ENCODE data around the gene TEX9.

GRCh38 chr15:56344336-56344735 lies 20.9 kb upstream of the TEX9 start:
- no peak for TF ChIP-seq CTCF (conservative IDR thresholded peaks at IDR 0.05)
- no peak for TF ChIP-seq EZH2 (IDR thresholded peaks at IDR 0.05; ENCODE audit: low read depth)
